HS-27A (cell line): ENCODE measurements around the gene USF2.
"Not testable (repeated sequence)": the region's sequence is repeated elsewhere in the genome, so short reads cannot be mapped to it uniquely, and the experiment has no call there.

ENCODE experiments used
- DNase-seq: peaks from one replicate; pipeline ENCODE4 v3.0.0-alpha.2; 2012; ENCODE audit warnings: low read depth, missing footprints

The USF2 gene

GRCh38 chr19:35285465-35285864 lies 16.7 kb downstream of the USF2 start:
- not testable (repeated sequence) for DNase-seq

- not testable (repeated sequence) for DNase-seq
These were observed 17.3 kb downstream of the USF2 start for GRCh38 chr19:35286101-35286500.

DNA sequence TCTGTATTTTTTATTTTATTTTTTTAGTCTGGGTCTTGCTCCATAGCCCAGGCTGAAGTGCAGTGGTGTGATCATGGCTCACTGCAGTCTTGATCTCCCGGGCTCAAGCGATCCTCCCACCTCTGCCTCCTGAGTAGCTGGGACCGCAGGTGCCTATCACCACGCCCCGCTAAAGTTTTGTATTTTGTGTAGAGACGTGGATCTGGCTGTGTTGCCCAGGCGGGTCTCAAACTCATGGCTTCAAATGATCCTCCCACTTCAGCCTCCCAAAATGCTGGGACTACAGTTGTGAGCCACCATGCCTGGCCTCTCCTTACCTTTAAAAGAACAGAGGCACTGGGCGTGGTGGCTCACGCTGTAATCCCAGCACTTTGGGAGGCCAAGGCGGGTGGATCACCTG lies 19.0 kb downstream of the USF2 start:
- DNase-seq, result no peak

DNA sequence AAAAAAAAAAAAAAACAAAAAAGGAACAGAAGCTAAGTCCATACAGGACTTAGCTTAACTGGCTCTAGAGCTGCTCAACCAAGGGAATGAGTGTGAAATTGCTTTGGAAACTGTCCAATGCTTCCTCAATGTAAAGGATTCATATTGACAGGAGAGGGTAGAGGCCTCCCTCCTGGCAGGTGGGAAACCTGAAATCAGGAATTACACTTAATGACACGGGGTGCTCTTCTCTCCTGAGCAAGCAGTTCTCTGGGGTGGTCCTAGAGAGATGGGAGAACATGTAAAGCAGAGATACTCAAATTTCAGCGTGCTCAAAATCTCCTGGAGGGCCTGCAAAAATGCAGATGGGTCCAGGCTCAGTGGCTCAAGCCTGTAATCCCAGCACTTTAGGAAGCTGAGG lies 19.6 kb downstream of the USF2 start:
- DNase-seq, result no peak

DNA sequence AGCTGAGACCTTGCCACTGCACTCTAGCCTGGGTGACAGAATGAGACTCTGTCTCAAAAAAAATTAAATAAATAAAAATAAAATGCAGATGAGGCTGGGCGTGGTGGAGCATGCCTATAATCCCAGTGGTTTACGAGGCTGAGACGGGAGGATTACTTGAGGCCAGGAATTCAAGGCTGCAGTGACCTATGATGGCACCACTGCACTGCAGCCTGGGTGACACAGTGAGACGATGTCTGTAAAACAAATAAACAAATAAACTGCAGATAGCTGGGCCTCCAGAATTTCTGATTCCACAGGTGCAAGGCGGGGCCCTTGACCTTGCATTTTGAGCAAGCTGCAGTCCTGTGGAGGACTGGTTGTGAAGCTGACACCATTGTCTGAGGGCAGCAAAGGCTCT lies 20.1 kb downstream of the USF2 start:
- no peak for DNase-seq

DNA sequence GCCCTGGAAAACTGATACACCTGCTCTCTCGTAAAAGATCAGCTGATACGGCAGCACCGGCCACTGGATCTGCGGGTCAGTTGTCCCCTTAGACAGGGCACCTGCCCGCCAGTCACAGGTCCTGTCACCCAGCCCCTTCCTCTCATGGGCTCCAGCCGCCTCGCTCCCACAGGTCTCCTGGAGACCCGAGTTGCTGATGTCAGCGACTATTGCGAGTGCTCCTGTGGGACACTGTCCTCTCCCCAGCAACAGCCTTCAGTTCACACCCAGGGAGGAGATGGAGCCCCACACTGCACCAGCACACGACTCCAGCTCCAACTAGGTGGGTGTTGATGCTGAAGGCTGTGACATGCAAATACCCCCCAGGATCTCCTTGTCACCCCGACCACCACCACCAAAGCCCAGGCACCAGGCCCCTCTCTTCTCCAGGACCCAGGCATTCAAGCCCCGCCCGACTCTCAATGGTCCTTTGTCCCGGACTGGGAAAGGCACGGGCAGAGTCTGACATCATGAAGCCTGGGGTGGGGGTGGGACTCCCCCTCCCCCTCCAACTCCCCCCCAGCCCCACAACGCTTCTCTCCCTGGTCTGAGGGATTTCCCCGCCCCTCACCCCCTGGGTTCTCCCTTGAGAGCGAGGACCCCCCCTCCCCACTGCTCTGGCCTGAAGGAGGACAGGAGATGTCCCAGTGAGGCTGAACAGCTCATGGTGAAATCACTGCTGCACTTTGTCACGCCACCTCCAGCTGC lies 21.8 kb downstream of the USF2 start:
- DNase-seq, result no peak

DNA sequence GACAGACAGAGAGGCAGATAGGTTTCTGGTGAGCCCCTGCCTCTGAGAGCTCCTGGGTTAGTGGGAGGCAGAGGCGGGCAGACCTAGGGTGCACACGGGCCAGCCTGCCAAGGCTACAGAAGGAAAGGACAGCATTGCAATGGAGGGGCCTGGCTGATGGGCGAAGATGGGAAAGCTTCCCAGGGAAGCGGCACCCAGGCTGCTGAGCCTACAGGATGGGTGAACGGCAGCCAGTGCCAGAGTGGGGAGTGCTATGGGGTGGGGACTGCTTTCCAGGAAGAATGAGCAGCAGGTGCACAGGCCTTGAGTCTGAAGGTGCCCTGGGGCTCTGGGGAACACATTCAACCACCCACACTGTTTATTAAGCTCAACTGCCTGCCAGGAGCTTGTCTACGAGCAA lies 22.5 kb downstream of the USF2 start:
- DNase-seq, result no peak

DNA sequence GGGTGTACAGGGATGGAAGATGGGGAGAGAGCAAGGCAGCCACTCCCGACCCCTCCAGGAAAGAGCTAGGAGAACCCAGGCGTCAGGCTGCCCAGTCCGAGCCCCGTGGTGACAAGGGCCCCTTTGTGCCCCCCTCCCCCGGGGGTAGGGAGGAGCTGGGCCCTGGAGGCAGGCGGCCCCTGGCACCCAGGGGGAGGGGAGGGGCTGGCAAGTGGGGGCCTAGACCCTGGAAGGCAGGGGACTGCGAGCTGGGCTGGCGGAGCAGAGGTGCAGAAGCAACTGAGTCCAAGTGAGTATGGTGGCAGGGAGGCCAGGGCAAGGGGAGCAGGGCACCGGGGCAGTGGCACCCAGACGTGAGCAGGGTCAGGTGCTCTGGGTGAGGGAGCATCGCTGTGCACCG lies 23.2 kb downstream of the USF2 start, which contains the start of gene MAG:
MAG (plus strand) TSS at position 246 of the 400 bp plus-strand sequence. CDS start 3,248 bp downstream, outside the sequence.
- DNase-seq, result no peak

- no peak for DNase-seq
These were observed 23.9 kb downstream of the USF2 start for GRCh38 chr19:35292421-35293362.

- DNase-seq, result no peak
These were observed 24.6 kb downstream of the USF2 start for GRCh38 chr19:35293363-35293739.

GRCh38 chr19:35293808-35294207 lies 25.0 kb downstream of the USF2 start:
- DNase-seq, result no peak

DNA sequence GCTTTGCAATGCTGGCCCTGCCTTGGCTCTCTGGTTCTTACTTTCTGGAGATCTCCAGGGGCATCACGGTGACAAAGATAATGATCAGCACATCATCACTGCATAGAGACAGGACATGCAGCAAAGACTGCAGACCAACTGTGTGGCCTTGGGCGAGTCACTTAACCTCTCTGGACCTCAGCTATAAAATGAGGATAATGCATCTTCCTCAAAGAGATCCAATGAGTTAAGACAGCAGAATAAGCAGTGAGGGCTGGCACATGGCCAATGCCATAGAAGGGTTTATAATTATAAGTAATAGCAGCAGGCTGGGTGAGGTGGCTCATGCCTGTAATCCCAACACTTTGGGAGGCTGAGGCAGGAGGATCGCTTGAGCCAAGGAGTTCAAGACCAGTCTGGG lies 25.6 kb downstream of the USF2 start:
- DNase-seq, result no peak

GRCh38 chr19:35294859-35295791 lies 26.4 kb downstream of the USF2 start:
- no peak for DNase-seq

- no peak for DNase-seq
These were observed 27.2 kb downstream of the USF2 start for GRCh38 chr19:35295792-35296462.

DNA sequence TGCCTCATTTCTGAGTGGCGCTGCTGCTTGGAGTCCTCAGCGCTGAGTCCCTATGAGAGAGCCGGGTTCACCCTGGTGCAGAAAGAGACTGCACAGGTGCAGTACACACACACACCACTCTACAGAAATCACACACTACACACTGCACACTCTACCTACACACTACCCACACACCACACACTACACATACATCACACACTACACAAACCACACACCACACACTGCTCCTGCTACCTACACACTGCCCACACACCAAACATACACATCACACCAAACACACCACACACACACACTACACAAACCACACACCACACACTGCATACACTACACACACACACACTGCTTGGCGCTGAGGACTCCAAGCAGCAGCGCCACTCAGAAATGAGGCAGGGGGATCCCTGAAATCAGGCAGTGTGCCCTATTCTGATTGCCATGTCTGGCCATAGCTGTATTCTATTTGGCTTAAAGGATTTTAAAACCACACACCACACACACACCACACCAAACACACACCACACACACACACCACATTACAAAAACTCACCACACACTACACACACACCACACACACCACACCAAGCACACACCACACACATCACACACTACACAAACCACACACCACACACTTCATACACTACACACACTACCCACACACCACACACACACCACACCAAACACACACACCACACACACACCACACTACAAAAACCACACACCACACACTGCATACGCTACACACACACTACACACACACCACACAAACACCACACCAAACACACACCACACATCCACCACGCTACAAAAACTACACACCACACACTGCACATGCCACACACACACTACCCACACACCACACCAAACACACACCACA lies 28.1 kb downstream of the USF2 start:
- DNase-seq, result no peak

DNA sequence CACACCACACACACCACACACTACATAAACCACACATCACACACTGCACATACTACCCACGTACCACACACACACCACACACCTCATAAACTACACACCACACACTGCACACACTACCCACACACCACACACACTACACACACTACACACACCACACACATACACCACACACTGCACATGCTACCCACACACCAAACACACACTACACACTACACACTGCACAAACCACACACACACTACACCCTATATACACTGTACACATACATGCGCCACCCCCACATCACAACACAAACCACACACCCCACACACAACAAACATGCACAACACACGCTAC lies 28.7 kb downstream of the USF2 start:
- DNase-seq, result no peak

- DNase-seq, result no peak
These were observed 29.2 kb downstream of the USF2 start for GRCh38 chr19:35297922-35298321.

- DNase-seq, result no peak
These were observed 29.8 kb downstream of the USF2 start for GRCh38 chr19:35298561-35298972.

DNA sequence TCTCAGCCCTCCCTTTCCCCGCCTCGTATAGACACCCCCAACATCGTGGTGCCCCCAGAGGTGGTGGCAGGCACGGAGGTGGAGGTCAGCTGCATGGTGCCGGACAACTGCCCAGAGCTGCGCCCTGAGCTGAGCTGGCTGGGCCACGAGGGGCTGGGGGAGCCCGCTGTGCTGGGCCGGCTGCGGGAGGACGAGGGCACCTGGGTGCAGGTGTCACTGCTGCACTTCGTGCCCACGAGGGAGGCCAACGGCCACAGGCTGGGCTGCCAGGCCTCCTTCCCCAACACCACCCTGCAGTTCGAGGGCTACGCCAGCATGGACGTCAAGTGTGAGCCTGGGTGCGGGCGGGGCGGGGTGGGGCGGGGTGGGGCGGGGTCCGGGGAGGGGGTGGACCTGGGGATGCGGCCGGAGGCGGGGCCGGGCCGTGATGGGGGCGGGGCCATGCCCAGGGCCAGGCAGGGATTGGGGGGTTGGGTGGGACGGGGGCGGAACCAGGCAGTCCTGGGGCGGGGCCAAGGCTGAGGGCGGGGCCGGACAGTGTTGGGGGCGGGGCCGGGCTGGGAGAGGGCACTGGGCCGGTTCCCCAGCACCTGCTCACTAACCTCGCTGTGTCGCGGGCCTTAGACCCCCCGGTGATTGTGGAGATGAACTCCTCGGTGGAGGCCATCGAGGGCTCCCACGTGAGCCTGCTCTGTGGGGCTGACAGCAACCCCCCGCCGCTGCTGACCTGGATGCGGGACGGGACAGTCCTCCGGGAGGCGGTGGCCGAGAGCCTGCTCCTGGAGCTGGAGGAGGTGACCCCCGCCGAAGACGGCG lies 31.0 kb downstream of the USF2 start:
- DNase-seq, result no peak

DNA sequence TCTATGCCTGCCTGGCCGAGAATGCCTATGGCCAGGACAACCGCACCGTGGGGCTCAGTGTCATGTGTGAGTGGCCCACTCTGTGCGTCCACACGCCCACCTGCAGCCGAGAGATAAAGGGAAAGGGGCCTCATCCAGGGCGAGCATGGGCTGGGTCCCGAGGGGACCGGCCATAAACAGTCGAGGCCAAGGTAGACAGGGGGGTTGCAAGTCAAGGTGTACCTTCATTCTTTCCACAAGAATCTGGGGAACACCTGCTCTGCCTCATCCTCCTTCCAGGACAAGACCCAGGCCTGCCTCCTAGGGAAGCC lies 31.5 kb downstream of the USF2 start:
- no peak for DNase-seq
